Caco-2 (cell line): ENCODE results near the gene PTPRN2. TPM values are rescaled to one million over a fixed set of nuclear protein-coding genes. Genes with fewer than 3 reads are reported as not detected.

Experiments
- BruUV-seq: library from RNA; stranded (reverse); fragments of 400-500 nt; replicated peaks from 2 replicates; lab custom pipeline; 2021; lab: Mats Ljungman, UMichigan
- CTCF ChIA-PET: fragments of 300-600 bp; sonication (Branson Sonifier 250); formaldehyde crosslinking; loops from one replicate; lab custom pipeline; 2022; ENCODE audit warnings: antibody characterized with exemption; lab: Charles Lee
- POLR2A ChIA-PET: fragments of 300-600 bp; sonication (Branson Sonifier 250); formaldehyde crosslinking; loops from one replicate; lab custom pipeline; 2022; ENCODE audit warnings: antibody characterized with exemption; lab: Charles Lee
- DNase-seq, 2 experiments: peaks; one replicate each; pipeline versions ENCODE4 v3.0.0 to v3.0.0-alpha.2; 2020 to 2022
- H3K27me3 ChIP-seq: replicated peaks from 2 replicates; pipeline ENCODE4 v1.6.0; 2011; ENCODE audit warnings: low read length; ENCODE audit not compliant: control insufficient read depth, insufficient read depth
- H3K36me3 ChIP-seq: 2 replicates; pipeline ENCODE4 v1.5.1; 2011; ENCODE audit warnings: low read length; ENCODE audit not compliant: control insufficient read depth, insufficient read depth
- H3K4me1 ChIP-seq: fragments of 250-450 bp; sonication (Bioruptor Pico); 2 replicates; pipeline ENCODE4 v1.5.1; 2020; ENCODE audit warnings: mild to moderate bottlenecking
- H3K4me3 ChIP-seq: 2 replicates; pipeline ENCODE4 v1.5.1; 2011; ENCODE audit warnings: low read depth, mild to moderate bottlenecking, control low read depth, low read length
- H3K9me3 ChIP-seq: fragments of 250-450 bp; sonication (Bioruptor Pico); 2 replicates; pipeline ENCODE4 v1.5.1; 2020; ENCODE audit warnings: mild to moderate bottlenecking, moderate library complexity
- H3K27ac Mint-ChIP-seq: one replicate; pipeline ENCODE4 v1.8.0; 2022; ENCODE audit warnings: mixed read lengths; ENCODE audit not compliant: unreplicated experiment
- H3K27me3 Mint-ChIP-seq: one replicate; pipeline ENCODE4 v1.8.0; 2022; ENCODE audit warnings: mixed read lengths; ENCODE audit not compliant: insufficient read depth, unreplicated experiment
- H3K36me3 Mint-ChIP-seq: one replicate; pipeline ENCODE4 v1.8.0; 2022; ENCODE audit warnings: mild to moderate bottlenecking, mixed read lengths; ENCODE audit not compliant: insufficient read depth, unreplicated experiment
- H3K4me1 Mint-ChIP-seq: one replicate; pipeline ENCODE4 v1.8.0; 2022; ENCODE audit warnings: low read depth, mixed read lengths; ENCODE audit not compliant: unreplicated experiment
- H3K4me3 Mint-ChIP-seq: one replicate; pipeline ENCODE4 v1.8.0; 2022; ENCODE audit warnings: mild to moderate bottlenecking, moderate library complexity, mixed read lengths; ENCODE audit not compliant: unreplicated experiment
- H3K9me3 Mint-ChIP-seq: one replicate; pipeline ENCODE4 v1.8.0; 2022; ENCODE audit warnings: mixed read lengths; ENCODE audit not compliant: unreplicated experiment
- intact Hi-C: fragments of 100-400 bp; cut with micrococcal nuclease; formaldehyde crosslinking; loops from one replicate; pipeline ENCODE4 v1.10.0; 2022; ENCODE audit not compliant: unreplicated experiment
- total RNA-seq: library from RNA; stranded (reverse); gene quantifications from 2 replicates; pipeline ENCODE4 v1.2.3, GENCODE V29; 2022
- TF ChIP-seq, protein P1 (sequence below), 2 experiments: fragments of 200-600 bp in 1 of 2; IDR thresholded peaks; 1 replicate in 1 of 2; 2 replicates in 1 of 2; pipeline versions ENCODE4 v1.5.1 to v1.8.0; 2011 to 2022; ENCODE audit warnings: antibody characterized with exemption in 1 of 2, control low read depth in 1 of 2, inconsistent platforms in 1 of 2, low read depth in 1 of 2, low read length in 1 of 2, mild to moderate bottlenecking in 1 of 2, moderate library complexity in 1 of 2; ENCODE audit not compliant: insufficient read depth in 1 of 2, severe bottlenecking in 1 of 2, unreplicated experiment in 1 of 2

PTPRN2 gene
- total RNA-seq, 1 experiment from 2014 or later: 1.4 TPM

DNA sequence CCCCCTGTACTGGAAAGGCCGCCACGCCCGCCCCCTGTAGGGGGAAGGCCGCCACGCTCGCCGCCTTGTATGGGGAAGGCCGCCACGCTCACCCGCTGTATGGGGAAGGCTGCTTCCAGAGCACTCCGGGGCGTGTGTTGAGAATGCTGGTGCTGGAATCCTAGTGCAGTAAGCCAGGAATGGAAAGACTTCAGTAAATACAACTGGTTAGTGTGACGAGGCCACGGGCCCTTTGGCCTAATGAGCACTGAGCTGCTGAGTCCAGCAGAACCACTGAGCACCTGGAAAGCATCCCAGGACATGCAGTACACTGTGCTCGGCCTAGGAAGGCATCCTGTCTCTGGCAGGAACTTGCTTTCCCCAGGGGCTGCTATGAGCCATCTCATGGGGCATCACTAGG is 398.9 kb downstream of the PTPRN2 start:
- BruUV-seq: no TSS peak
- no peaks in the 10 kb centered on the region for H3K27me3 ChIP-seq
- Mint-ChIP-seq H3K9me3 (peaks cover 25% of the 10 kb centered on the region), H3K27ac (no peak overlapping the region), H3K27me3 (no peaks in the 10 kb centered on the region), H3K36me3 (no peaks in the 10 kb centered on the region), H3K4me1 (no peaks in the 10 kb centered on the region), H3K4me3 (no peak overlapping the region)
- ChIA-PET POLR2A (no interaction called here), CTCF (no interaction called here)
- no peak for DNase-seq
- peaks cover 19% of the 10 kb centered on the region; the same call in 1 of the 2 replicates for H3K9me3 ChIP-seq
- intact Hi-C loops: no loop called here
- TF ChIP-seq, protein P1, sequence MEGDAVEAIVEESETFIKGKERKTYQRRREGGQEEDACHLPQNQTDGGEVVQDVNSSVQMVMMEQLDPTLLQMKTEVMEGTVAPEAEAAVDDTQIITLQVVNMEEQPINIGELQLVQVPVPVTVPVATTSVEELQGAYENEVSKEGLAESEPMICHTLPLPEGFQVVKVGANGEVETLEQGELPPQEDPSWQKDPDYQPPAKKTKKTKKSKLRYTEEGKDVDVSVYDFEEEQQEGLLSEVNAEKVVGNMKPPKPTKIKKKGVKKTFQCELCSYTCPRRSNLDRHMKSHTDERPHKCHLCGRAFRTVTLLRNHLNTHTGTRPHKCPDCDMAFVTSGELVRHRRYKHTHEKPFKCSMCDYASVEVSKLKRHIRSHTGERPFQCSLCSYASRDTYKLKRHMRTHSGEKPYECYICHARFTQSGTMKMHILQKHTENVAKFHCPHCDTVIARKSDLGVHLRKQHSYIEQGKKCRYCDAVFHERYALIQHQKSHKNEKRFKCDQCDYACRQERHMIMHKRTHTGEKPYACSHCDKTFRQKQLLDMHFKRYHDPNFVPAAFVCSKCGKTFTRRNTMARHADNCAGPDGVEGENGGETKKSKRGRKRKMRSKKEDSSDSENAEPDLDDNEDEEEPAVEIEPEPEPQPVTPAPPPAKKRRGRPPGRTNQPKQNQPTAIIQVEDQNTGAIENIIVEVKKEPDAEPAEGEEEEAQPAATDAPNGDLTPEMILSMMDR (IDR thresholded peaks at IDR 0.05; ENCODE audit: insufficient read depth in 1 of 2, low read depth in 1 of 2, low read length in 1 of 2, severe bottlenecking in 1 of 2, unreplicated experiment in 1 of 2): no peak
- H3K4me3 ChIP-seq: no peak overlapping the region
- H3K4me1 ChIP-seq: no peaks in the 10 kb centered on the region
- no peaks in the 10 kb centered on the region for H3K36me3 ChIP-seq

DNA sequence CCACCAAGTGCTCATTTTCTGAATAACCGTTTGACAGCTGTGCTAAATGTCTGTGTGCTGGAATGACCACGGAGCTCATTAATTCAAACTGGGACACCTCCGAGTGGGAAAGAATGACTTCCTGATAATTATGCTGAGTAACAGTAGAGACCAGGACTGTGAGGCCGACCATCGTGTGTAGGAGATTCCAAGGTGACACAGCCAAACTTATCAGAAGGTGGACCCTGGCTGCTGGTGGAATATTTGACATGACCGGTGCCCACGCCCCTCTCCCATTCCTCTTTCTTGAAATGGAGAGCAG is 400.0 kb downstream of the PTPRN2 start:
- Mint-ChIP-seq H3K9me3 (peaks cover 30% of the 10 kb centered on the region), H3K4me1 (no peaks in the 10 kb centered on the region), H3K27me3 (no peaks in the 10 kb centered on the region), H3K36me3 (no peaks in the 10 kb centered on the region), H3K27ac (no peak overlapping the region), H3K4me3 (no peak overlapping the region)
- intact Hi-C loops: no loop called here
- Histone ChIP-seq H3K4me3 (no peak overlapping the region), H3K9me3 (peaks cover 19% of the 10 kb centered on the region; the same call in 1 of the 2 replicates), H3K4me1 (no peaks in the 10 kb centered on the region), H3K36me3 (no peaks in the 10 kb centered on the region), H3K27me3 (no peaks in the 10 kb centered on the region)
- TF ChIP-seq, protein P1 (IDR thresholded peaks at IDR 0.05; ENCODE audit: insufficient read depth in 1 of 2, low read depth in 1 of 2, low read length in 1 of 2, severe bottlenecking in 1 of 2, unreplicated experiment in 1 of 2): no peak
- ChIA-PET POLR2A (no interaction called here), CTCF (no interaction called here)
- no peak for DNase-seq
- no TSS peak for BruUV-seq

DNA sequence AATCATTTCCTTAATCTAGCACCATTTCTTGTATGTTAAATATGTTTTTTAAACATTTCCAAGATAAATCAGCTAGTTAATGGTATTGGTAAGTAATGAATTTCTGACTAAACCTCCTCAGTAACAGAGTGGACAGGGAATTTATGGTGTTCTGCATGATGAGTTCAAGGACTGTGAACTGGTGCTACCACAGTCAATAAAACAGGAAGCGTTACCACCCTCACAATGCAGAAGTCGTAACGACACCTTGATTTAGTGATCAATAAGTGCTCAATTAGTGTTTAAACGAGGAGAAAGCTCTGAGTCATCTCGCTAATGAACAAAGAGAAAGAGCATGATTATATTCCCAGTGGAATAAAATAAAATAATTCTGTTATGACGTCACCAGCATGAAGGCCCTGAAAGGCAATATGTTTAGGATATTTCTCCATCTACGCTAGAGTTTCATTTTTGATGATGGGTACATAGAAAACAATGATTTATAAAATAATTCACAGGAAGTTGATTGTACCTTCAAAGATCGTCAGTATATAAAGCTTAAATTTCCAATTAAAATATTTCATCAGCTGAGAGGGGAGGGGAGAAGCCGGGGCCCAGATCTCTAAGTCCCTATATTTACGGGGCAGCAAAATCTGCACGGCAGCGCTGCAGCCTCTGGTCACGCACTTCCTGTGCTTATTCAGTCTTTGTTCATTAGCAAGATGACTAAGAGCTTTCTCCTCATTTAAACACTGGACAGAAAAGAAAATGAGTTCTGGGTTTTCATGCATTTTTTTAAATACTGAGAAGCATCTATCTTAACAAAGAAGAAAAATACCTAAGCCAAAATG is 400.5 kb downstream of the PTPRN2 start:
- no peaks in the 10 kb centered on the region for H3K27me3 Mint-ChIP-seq
- H3K27me3 ChIP-seq: no peaks in the 10 kb centered on the region
- peaks cover 16% of the 10 kb centered on the region; the same call in 1 of the 2 replicates for H3K9me3 ChIP-seq
- no peak for DNase-seq
- no peaks in the 10 kb centered on the region for H3K4me1 ChIP-seq
- H3K36me3 ChIP-seq: no peaks in the 10 kb centered on the region
- H3K27ac Mint-ChIP-seq: no peak overlapping the region
- intact Hi-C loops: no loop called here
- H3K4me3 ChIP-seq: no peak overlapping the region
- TF ChIP-seq, protein P1 (IDR thresholded peaks at IDR 0.05; ENCODE audit: insufficient read depth in 1 of 2, low read depth in 1 of 2, low read length in 1 of 2, severe bottlenecking in 1 of 2, unreplicated experiment in 1 of 2): no peak
- H3K36me3 Mint-ChIP-seq: no peaks in the 10 kb centered on the region
- POLR2A ChIA-PET: no interaction called here
- peaks cover 36% of the 10 kb centered on the region for H3K9me3 Mint-ChIP-seq
- H3K4me3 Mint-ChIP-seq: no peak overlapping the region
- no peaks in the 10 kb centered on the region for H3K4me1 Mint-ChIP-seq
- BruUV-seq: no TSS peak
- CTCF ChIA-PET: no interaction called here
